ENCODE measurements around the gene HELZ2. TPM values are rescaled to one million over a fixed set of nuclear protein-coding genes. Genes with fewer than 3 reads are reported as not detected.

Gene HELZ2
- total RNA-seq, 1 experiment from 2014 or later = 35.2 TPM

DNA sequence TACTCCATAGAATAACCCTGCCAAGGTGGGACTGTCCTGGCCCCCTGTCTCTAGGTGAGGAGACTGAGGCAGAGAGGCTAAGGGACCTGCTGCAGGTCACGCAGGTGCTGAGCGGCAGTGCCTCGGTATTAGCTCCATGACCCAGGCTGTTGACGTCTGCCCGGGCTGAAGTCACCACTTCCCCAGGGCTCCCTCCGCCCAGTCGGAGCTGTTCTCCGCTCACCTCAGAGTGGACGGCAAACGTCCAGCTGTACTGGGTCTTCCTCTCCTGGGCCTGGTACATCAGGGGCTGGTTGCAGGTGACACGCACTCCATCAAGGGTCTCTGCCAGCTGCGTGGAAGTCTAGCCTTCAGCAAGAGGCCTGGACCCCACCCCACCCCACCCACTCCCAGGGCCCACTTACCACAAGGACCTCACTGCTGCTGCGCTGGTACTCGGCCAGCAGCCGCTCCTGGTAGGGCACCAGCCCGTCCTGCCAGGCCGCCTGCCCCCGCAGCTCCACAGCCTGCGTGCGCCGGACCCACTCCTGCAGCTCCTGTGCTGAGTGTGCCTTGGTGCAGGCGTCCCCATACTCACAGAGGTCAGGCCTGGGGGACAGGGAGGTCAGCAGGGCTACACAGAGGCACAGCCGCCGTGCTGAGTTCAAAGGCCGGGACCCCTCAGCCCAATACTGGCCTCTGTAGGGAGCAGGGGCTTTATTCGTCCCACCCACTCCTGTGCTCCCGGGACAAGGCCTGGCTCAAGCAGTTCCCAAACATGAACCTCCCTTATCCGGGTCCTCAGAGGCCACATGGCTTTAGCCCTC, 3.6 kb downstream of the HELZ2 start:
- H3K4me3 ChIP-seq (ENCODE audit: low read depth, low read length) = no peak overlapping the region
- DNase-seq = no peak
- POLR2A ChIA-PET = interaction anchor here (0.7 kb wide), 1 partner anchor 50 kb away, joined by 4 read pairs; no protein-coding TSS in a partner anchor
- TF ChIP-seq CTCF (IDR thresholded peaks at IDR 0.05; ENCODE audit: insufficient read depth in 1 of 2, low read depth in 1 of 2, low read length in 1 of 2, severe bottlenecking in 1 of 2, unreplicated experiment in 1 of 2) = no peak
- H3K9me3 ChIP-seq = no peaks in the 10 kb centered on the region
- Mint-ChIP-seq H3K27me3 (ENCODE audit: insufficient read depth, unreplicated experiment) (no peaks in the 10 kb centered on the region), H3K36me3 (ENCODE audit: insufficient read depth, unreplicated experiment) (peaks cover 16% of the 10 kb centered on the region), H3K4me1 (ENCODE audit: low read depth, unreplicated experiment) (no peaks in the 10 kb centered on the region), H3K27ac (ENCODE audit: unreplicated experiment) (no peak overlapping the region), H3K9me3 (ENCODE audit: unreplicated experiment) (no peaks in the 10 kb centered on the region), H3K4me3 (ENCODE audit: unreplicated experiment) (no peak overlapping the region)
- peaks cover 15% of the 10 kb centered on the region for H3K4me1 ChIP-seq
- intact Hi-C loops (cut with micrococcal nuclease; ENCODE audit: unreplicated experiment) = loop anchor here (5.0 kb wide), 1 partner anchor 33 kb away; the partner anchor contains the start of gene PTK6
- BruUV-seq (replicated peaks) = no TSS peak
- H3K36me3 ChIP-seq (ENCODE audit: control insufficient read depth, insufficient read depth, low read length) = no peaks in the 10 kb centered on the region
- CTCF ChIA-PET = no interaction called here
- H3K27me3 ChIP-seq (replicated peaks; ENCODE audit: control insufficient read depth, insufficient read depth, low read length) = no peaks in the 10 kb centered on the region

GRCh38 chr20:63568986-63569949, 4.8 kb downstream of the HELZ2 start:
- Mint-ChIP-seq H3K9me3 (ENCODE audit: unreplicated experiment) (no peaks in the 10 kb centered on the region), H3K4me3 (ENCODE audit: unreplicated experiment) (no peak overlapping the region), H3K27me3 (ENCODE audit: insufficient read depth, unreplicated experiment) (no peaks in the 10 kb centered on the region), H3K36me3 (ENCODE audit: insufficient read depth, unreplicated experiment) (peaks cover 19% of the 10 kb centered on the region), H3K27ac (ENCODE audit: unreplicated experiment) (no peak overlapping the region), H3K4me1 (ENCODE audit: low read depth, unreplicated experiment) (no peaks in the 10 kb centered on the region)
- ChIA-PET CTCF (interaction anchor here (0.6 kb wide), 1 partner anchor 51 kb away, joined by 3 read pairs; no protein-coding TSS in a partner anchor), POLR2A (no interaction called here)
- H3K36me3 ChIP-seq (ENCODE audit: control insufficient read depth, insufficient read depth, low read length) = no peaks in the 10 kb centered on the region
- TF ChIP-seq CTCF (IDR thresholded peaks at IDR 0.05; ENCODE audit: insufficient read depth in 1 of 2, low read depth in 1 of 2, low read length in 1 of 2, severe bottlenecking in 1 of 2, unreplicated experiment in 1 of 2) = no peak
- H3K4me3 ChIP-seq (ENCODE audit: low read depth, low read length) = no peak overlapping the region
- no peaks in the 10 kb centered on the region for H3K9me3 ChIP-seq
- peaks cover 10% of the 10 kb centered on the region for H3K4me1 ChIP-seq
- intact Hi-C loops (cut with micrococcal nuclease; ENCODE audit: unreplicated experiment) = no loop called here
- no TSS peak for BruUV-seq (replicated peaks)
- H3K27me3 ChIP-seq (replicated peaks; ENCODE audit: control insufficient read depth, insufficient read depth, low read length) = no peaks in the 10 kb centered on the region
- no peak for DNase-seq
